Spleen (tissue), 11 donors: ENCODE results near the gene TECTA. TPM values are rescaled to one million over a fixed set of nuclear protein-coding genes. Genes with fewer than 3 reads are reported as not detected.
A peak's percentile ranks its signal among the peaks of the same experiment; 100 is the strongest.

Source experiments
- DNase-seq: peaks from one replicate; pipeline ENCODE4 v3.0.0-alpha.2; 2020
- H3K27ac ChIP-seq, 8 donors: fragments of 200-600 bp; sonication (generic) in 7 of 8; 1 replicate in 4 of 8; 2 replicates in 4 of 8; pipeline versions ENCODE4 v1.5.0 to v1.8.0; 2016 to 2021; ENCODE audit warnings: inconsistent platforms in 4 of 8, mild to moderate bottlenecking in 4 of 8, moderate library complexity in 1 of 8
- H3K27me3 ChIP-seq, 7 donors: fragments of 200-600 bp; sonication (generic) in 6 of 7; replicated peaks in 1 of 7; 1 replicate in 4 of 7; 2 replicates in 3 of 7; pipeline versions ENCODE4 v1.5.0 to v1.8.0; 2016 to 2021; ENCODE audit warnings: inconsistent platforms in 3 of 7, mild to moderate bottlenecking in 1 of 7
- H3K36me3 ChIP-seq, 6 donors: fragments of 200-600 bp; sonication (generic) in 5 of 6; 1 replicate in 4 of 6; 2 replicates in 2 of 6; pipeline versions ENCODE4 v1.5.0 to v1.8.0; 2016 to 2021; ENCODE audit warnings: inconsistent platforms in 2 of 6
- H3K4me1 ChIP-seq, 6 donors: fragments of 200-600 bp; sonication (generic) in 5 of 6; 1 replicate in 3 of 6; 2 replicates in 3 of 6; pipeline versions ENCODE4 v1.5.0 to v1.8.0; 2016 to 2021; ENCODE audit warnings: inconsistent platforms in 3 of 6
- H3K4me3 ChIP-seq, 8 donors: fragments of 200-600 bp; sonication (generic) in 7 of 8; 1 replicate in 4 of 8; 2 replicates in 4 of 8; pipeline versions ENCODE4 v1.5.0 to v1.8.0; 2016 to 2021; ENCODE audit warnings: inconsistent platforms in 4 of 8, mild to moderate bottlenecking in 4 of 8, moderate library complexity in 2 of 8
- H3K9me3 ChIP-seq, 8 donors: fragments of 200-600 bp; sonication (generic) in 7 of 8; 1 replicate in 4 of 8; 2 replicates in 4 of 8; pipeline versions ENCODE4 v1.5.0 to v1.8.0; 2016 to 2021; ENCODE audit warnings: inconsistent platforms in 4 of 8
- CTCF ChIP-seq, 11 experiments: fragments of 200-600 bp in 7 of 11; fragments of 450-650 bp in 4 of 11; sonication (generic) in 4 of 11; IDR thresholded peaks in 8 of 11; conservative IDR thresholded peaks in 3 of 11; 1 replicate in 7 of 11; 2 replicates in 4 of 11; pipeline versions ENCODE4 v1.4.0 to v1.8.0; 2016 to 2021; ENCODE audit warnings: antibody characterized with exemption in 11 of 11, inconsistent platforms in 4 of 11, mild to moderate bottlenecking in 1 of 11
- POLR2A ChIP-seq, 3 donors: fragments of 450-650 bp; IDR thresholded peaks; one replicate each; pipeline ENCODE4 v1.5.1; 2017; ENCODE audit warnings: antibody characterized with exemption in 3 of 3, mild to moderate bottlenecking in 1 of 3
- POLR2AphosphoS5 ChIP-seq, 3 donors: sonication (generic); formaldehyde crosslinking; IDR thresholded peaks; one replicate each; pipeline ENCODE4 v1.5.1; 2017; ENCODE audit warnings: antibody characterized with exemption in 3 of 3
- WGBS, 5 donors: extraction: QIAGEN DNeasy Blood & Tissue Kit in 3 of 5; methylation state at CpG; one replicate each; pipeline versions ENCODE4 v1.1.5 to v1.1.7; 2013 to 2018; 5-methylcytosine and 5-hydroxymethylcytosine counted together
- intact Hi-C: fragments of 100-400 bp; cut with DNase I; formaldehyde crosslinking; loops from one replicate; pipeline ENCODE4 v1.15.0; 2023; ENCODE audit warnings: low total_unique reads
- polyA plus RNA-seq, 3 donors: library from polyadenylated mRNA; stranded (reverse); fragments of 200-250 nt; gene quantifications; one replicate each; pipeline ENCODE4 v1.2.1, GENCODE V29; 2013
- total RNA-seq, 7 donors: library from RNA; depleted of rRNA in 3 of 7; stranded (reverse); fragments of >200 nt in 3 of 7; fragmentation: NEBNext Ultra II Directional in 4 of 7; extraction: Animal tissue kit (Norgen Biotek cat#: 25700) in 4 of 7; gene quantifications; one replicate each; pipeline versions ENCODE4 v1.1.0 to v1.2.1, GENCODE V29; 2016 to 2021
- donor health status: healthy with polysubstance abuse.
- donor health status: DM: no; HTN: no; CAD: no; lungs with moderate emphysema.
- donor health status: DM: no; HTN: no; CAD: no.
- donor health status: Bipolar disorder and iron deficiency.
- donor health status: healthy.
- donor health status: DM: no; HTN: no; CAD: no.
- donor health status: DM: yes; HTN: yes; CAD: no.

Gene TECTA
- total and polyA plus RNA-seq, 10 donors, result 0.15 to 3.3 (median 0.81) TPM

- TF ChIP-seq POLR2AphosphoS5 (IDR thresholded peaks at IDR 0.05) (no peak), POLR2A (IDR thresholded peaks at IDR 0.05) (no peak), CTCF (IDR thresholded peaks at IDR 0.05 in 8 of 11, conservative IDR thresholded peaks at IDR 0.05 in 3 of 11) (no peak)
- WGBS, 5 donors, result 40 to 61% (median 51%) methylated on average over 2 of the region's 2 CpGs
- intact Hi-C loops, result no loop called here
- H3K4me1 ChIP-seq, result peaks cover 0 to 17% (median 8%) of the 10 kb centered on the region in 6 donors
- no peak for DNase-seq
- H3K27me3 ChIP-seq, result peaks cover 0 to 11% (median 0%) of the 10 kb centered on the region in 7 donors
- H3K27ac ChIP-seq, result no peak overlapping the region
- no peaks in the 10 kb centered on the region for H3K9me3 ChIP-seq
- no peaks in the 10 kb centered on the region for H3K36me3 ChIP-seq
- no peak overlapping the region for H3K4me3 ChIP-seq
These were observed 8.4 kb downstream of the TECTA start for GRCh38 chr11:121109471-121109870.

- Histone ChIP-seq H3K27me3 (peaks cover 0 to 11% (median 0%) of the 10 kb centered on the region in 7 donors), H3K4me3 (no peak overlapping the region), H3K4me1 (peaks cover 0 to 17% (median 8%) of the 10 kb centered on the region in 6 donors), H3K9me3 (no peaks in the 10 kb centered on the region), H3K36me3 (no peaks in the 10 kb centered on the region), H3K27ac (peak overlapping the region in 1 of 8 donors; percentile 38)
- 48 to 64% (median 58%) methylated on average over 7 of the region's 7 CpGs for WGBS, 5 donors
- no peak for DNase-seq
- intact Hi-C loops, result no loop called here
- TF ChIP-seq CTCF (IDR thresholded peaks at IDR 0.05 in 8 of 11, conservative IDR thresholded peaks at IDR 0.05 in 3 of 11) (no peak), POLR2A (IDR thresholded peaks at IDR 0.05) (no peak), POLR2AphosphoS5 (IDR thresholded peaks at IDR 0.05) (no peak)
These were observed 9.0 kb downstream of the TECTA start for GRCh38 chr11:121109916-121110586.

GRCh38 chr11:121110871-121111724, 10.1 kb downstream of the TECTA start:
- H3K4me1 ChIP-seq, result peaks cover 0 to 13% (median 6%) of the 10 kb centered on the region in 6 donors
- intact Hi-C loops, result no loop called here
- H3K27ac ChIP-seq, result peak overlapping the region in 3 of 8 donors; percentile 7 to 38 (median 19)
- no peak overlapping the region for H3K4me3 ChIP-seq
- H3K9me3 ChIP-seq, result no peaks in the 10 kb centered on the region
- peaks cover 0 to 11% (median 0%) of the 10 kb centered on the region in 7 donors for H3K27me3 ChIP-seq
- 71 to 89% (median 79%) methylated on average over 10 of the region's 10 CpGs for WGBS, 5 donors
- H3K36me3 ChIP-seq, result no peaks in the 10 kb centered on the region
- TF ChIP-seq POLR2AphosphoS5 (IDR thresholded peaks at IDR 0.05) (no peak), POLR2A (IDR thresholded peaks at IDR 0.05) (no peak), CTCF (IDR thresholded peaks at IDR 0.05 in 8 of 11, conservative IDR thresholded peaks at IDR 0.05 in 3 of 11) (no peak)
- no peak for DNase-seq
